Measurements from ENCODE around the gene NUP107. TPM values are rescaled to one million over a fixed set of nuclear protein-coding genes. Genes with fewer than 3 reads are reported as not detected.
A peak's percentile ranks its signal among the peaks of the same experiment; 100 is the strongest.

The NUP107 gene
- total RNA-seq, 1 experiment from 2014 or later: 132 TPM

DNA sequence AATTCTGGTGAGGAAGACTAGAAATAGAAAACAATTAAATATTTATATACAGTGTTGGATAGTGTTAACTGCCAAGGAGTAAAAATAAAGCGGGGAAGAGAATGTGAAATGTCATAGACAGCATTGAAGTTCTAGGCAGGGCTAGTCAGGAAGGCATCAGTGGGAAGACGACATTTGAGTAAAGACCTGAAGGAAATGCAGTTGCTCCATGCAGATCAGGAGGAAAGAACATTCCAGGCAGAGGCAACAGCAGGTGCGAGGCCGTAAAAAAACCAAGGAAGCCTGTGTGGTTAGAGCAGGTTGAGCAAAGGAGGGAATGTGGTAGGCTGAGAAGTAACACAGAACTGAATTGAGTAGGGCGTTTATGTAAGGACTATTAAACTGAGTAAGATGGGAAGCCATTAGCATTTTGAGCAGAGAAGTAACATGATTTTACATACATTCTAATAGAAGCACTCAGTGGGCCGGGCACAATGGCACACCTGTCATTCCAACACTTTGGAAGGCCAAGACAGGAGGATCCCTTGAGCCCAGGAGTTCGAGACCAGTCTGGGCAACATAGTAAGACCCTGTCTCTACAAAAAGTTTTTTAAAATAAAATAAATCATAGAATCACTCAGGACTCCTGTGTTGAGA lies 74.1 kb downstream of the NUP107 start:
- Mint-ChIP-seq H3K4me3 (no peak overlapping the region), H3K36me3 (peaks cover 39% of the 10 kb centered on the region), H3K27ac (no peak overlapping the region), H3K27me3 (ENCODE audit: low read depth) (no peaks in the 10 kb centered on the region), H3K4me1 (peaks cover 7% of the 10 kb centered on the region), H3K9me3 (no peaks in the 10 kb centered on the region)
- no peak for TF ChIP-seq ZNF121 (CRISPR knock-in tag; IDR thresholded peaks at IDR 0.05)
- TF ChIP-seq SOX15 (CRISPR knock-in tag; IDR thresholded peaks at IDR 0.05): no peak
- TF ChIP-seq NR1H2 (CRISPR knock-in tag; IDR thresholded peaks at IDR 0.05): no peak
- no peak for TF ChIP-seq MXD4 (CRISPR knock-in tag; IDR thresholded peaks at IDR 0.05; ENCODE audit: borderline replicate concordance)
- TF ChIP-seq MYBL2 (CRISPR knock-in tag; IDR thresholded peaks at IDR 0.05): no peak
- TF ChIP-seq ZNF232 (CRISPR knock-in tag; IDR thresholded peaks at IDR 0.05): no peak
- no peak for TF ChIP-seq ZNF512 (CRISPR knock-in tag; IDR thresholded peaks at IDR 0.05; ENCODE audit: borderline replicate concordance)
- no peak for TF ChIP-seq ZNF138 (CRISPR knock-in tag; conservative IDR thresholded peaks at IDR 0.05)
- TF ChIP-seq, protein P1, sequence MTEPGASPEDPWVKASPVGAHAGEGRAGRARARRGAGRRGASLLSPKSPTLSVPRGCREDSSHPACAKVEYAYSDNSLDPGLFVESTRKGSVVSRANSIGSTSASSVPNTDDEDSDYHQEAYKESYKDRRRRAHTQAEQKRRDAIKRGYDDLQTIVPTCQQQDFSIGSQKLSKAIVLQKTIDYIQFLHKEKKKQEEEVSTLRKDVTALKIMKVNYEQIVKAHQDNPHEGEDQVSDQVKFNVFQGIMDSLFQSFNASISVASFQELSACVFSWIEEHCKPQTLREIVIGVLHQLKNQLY (CRISPR knock-in tag; IDR thresholded peaks at IDR 0.05): no peak
- TF ChIP-seq, protein P2, sequence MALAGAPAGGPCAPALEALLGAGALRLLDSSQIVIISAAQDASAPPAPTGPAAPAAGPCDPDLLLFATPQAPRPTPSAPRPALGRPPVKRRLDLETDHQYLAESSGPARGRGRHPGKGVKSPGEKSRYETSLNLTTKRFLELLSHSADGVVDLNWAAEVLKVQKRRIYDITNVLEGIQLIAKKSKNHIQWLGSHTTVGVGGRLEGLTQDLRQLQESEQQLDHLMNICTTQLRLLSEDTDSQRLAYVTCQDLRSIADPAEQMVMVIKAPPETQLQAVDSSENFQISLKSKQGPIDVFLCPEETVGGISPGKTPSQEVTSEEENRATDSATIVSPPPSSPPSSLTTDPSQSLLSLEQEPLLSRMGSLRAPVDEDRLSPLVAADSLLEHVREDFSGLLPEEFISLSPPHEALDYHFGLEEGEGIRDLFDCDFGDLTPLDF (CRISPR knock-in tag; IDR thresholded peaks at IDR 0.05): no peak
- ATAC-seq (no peak), DNase-seq (ENCODE audit: low spot score) (no peak)
- ChIA-PET CTCF (no interaction called here), POLR2A (no interaction called here)

- peak overlapping the region; percentile 43; the same call in 1 of the 2 replicates for H3K27ac Mint-ChIP-seq
These were observed 74.6 kb downstream of the NUP107 start for GRCh38 chr12:68761442-68761812.

More at GRCh38 chr12:68761442-68761812, 74.6 kb downstream of the NUP107 start:
- no peaks in the 10 kb centered on the region for H3K9me3 Mint-ChIP-seq
- peaks cover 36% of the 10 kb centered on the region for H3K36me3 Mint-ChIP-seq
- H3K4me1 Mint-ChIP-seq: peaks cover 7% of the 10 kb centered on the region
- ATAC-seq (no peak), DNase-seq (ENCODE audit: low spot score) (no peak)
- no peak overlapping the region for H3K4me3 Mint-ChIP-seq
- CTCF ChIA-PET: no interaction called here
- POLR2A ChIA-PET: no interaction called here
- H3K27me3 Mint-ChIP-seq (ENCODE audit: low read depth): no peaks in the 10 kb centered on the region
- TF ChIP-seq CREB1 (CRISPR knock-in tag; IDR thresholded peaks at IDR 0.05): no peak
- TF ChIP-seq ZNF138 (CRISPR knock-in tag; conservative IDR thresholded peaks at IDR 0.05): no peak
- TF ChIP-seq, protein P3, sequence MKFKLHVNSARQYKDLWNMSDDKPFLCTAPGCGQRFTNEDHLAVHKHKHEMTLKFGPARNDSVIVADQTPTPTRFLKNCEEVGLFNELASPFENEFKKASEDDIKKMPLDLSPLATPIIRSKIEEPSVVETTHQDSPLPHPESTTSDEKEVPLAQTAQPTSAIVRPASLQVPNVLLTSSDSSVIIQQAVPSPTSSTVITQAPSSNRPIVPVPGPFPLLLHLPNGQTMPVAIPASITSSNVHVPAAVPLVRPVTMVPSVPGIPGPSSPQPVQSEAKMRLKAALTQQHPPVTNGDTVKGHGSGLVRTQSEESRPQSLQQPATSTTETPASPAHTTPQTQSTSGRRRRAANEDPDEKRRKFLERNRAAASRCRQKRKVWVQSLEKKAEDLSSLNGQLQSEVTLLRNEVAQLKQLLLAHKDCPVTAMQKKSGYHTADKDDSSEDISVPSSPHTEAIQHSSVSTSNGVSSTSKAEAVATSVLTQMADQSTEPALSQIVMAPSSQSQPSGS (CRISPR knock-in tag; IDR thresholded peaks at IDR 0.05; ENCODE audit: borderline replicate concordance, low read depth): no peak
- no peak for TF ChIP-seq SOX15 (CRISPR knock-in tag; IDR thresholded peaks at IDR 0.05)
- TF ChIP-seq, protein P4, sequence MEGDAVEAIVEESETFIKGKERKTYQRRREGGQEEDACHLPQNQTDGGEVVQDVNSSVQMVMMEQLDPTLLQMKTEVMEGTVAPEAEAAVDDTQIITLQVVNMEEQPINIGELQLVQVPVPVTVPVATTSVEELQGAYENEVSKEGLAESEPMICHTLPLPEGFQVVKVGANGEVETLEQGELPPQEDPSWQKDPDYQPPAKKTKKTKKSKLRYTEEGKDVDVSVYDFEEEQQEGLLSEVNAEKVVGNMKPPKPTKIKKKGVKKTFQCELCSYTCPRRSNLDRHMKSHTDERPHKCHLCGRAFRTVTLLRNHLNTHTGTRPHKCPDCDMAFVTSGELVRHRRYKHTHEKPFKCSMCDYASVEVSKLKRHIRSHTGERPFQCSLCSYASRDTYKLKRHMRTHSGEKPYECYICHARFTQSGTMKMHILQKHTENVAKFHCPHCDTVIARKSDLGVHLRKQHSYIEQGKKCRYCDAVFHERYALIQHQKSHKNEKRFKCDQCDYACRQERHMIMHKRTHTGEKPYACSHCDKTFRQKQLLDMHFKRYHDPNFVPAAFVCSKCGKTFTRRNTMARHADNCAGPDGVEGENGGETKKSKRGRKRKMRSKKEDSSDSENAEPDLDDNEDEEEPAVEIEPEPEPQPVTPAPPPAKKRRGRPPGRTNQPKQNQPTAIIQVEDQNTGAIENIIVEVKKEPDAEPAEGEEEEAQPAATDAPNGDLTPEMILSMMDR (IDR thresholded peaks at IDR 0.05): no peak
- no peak for TF ChIP-seq ZNF512 (CRISPR knock-in tag; IDR thresholded peaks at IDR 0.05; ENCODE audit: borderline replicate concordance)
- TF ChIP-seq AR (CRISPR knock-in tag; IDR thresholded peaks at IDR 0.05): no peak
- no peak for TF ChIP-seq ZNF232 (CRISPR knock-in tag; IDR thresholded peaks at IDR 0.05)
- TF ChIP-seq ESRRA (CRISPR knock-in tag; IDR thresholded peaks at IDR 0.05; ENCODE audit: borderline replicate concordance): no peak
- no peak for TF ChIP-seq NR2C2 (CRISPR knock-in tag; IDR thresholded peaks at IDR 0.05)
- TF ChIP-seq ZNF396 (CRISPR knock-in tag; IDR thresholded peaks at IDR 0.05; ENCODE audit: borderline replicate concordance): no peak
- TF ChIP-seq KAT7 (CRISPR knock-in tag; IDR thresholded peaks at IDR 0.05; ENCODE audit: borderline replicate concordance): no peak
- TF ChIP-seq, protein P1 (CRISPR knock-in tag; IDR thresholded peaks at IDR 0.05): no peak
- no peak for TF ChIP-seq ZNF416 (CRISPR knock-in tag; IDR thresholded peaks at IDR 0.05)
